GM21381 (cell line): ENCODE results near the gene PBX1.

Experiments used
- ATAC-seq: cut with Tn5 transposase; IDR thresholded peaks from one replicate; pipeline ENCODE4 v1.9.1; 2021; ENCODE audit warnings: mild to moderate bottlenecking, moderate library complexity; ENCODE audit not compliant: unreplicated experiment

PBX1 gene

GRCh38 chr1:164614316-164614715, 55.3 kb downstream of the PBX1 start:
- ATAC-seq, result no peak

GRCh38 chr1:164617377-164618201, 58.6 kb downstream of the PBX1 start:
- no peak for ATAC-seq

- ATAC-seq, result no peak
Measured at GRCh38 chr1:164618202-164618564, 59.2 kb downstream of the PBX1 start.

- ATAC-seq, result no peak
Measured at GRCh38 chr1:164619006-164619784, 60.2 kb downstream of the PBX1 start.

- ATAC-seq, result no peak
Measured at GRCh38 chr1:164622068-164622845, 63.3 kb downstream of the PBX1 start.

GRCh38 chr1:164623805-164624204, 64.8 kb downstream of the PBX1 start:
- no peak for ATAC-seq

- ATAC-seq, result no peak
Measured at GRCh38 chr1:164624400-164624799, 65.4 kb downstream of the PBX1 start.

GRCh38 chr1:164625004-164625617, 66.1 kb downstream of the PBX1 start:
- ATAC-seq, result no peak

GRCh38 chr1:164628772-164629171, 69.8 kb downstream of the PBX1 start:
- ATAC-seq, result no peak

- no peak for ATAC-seq
Measured at GRCh38 chr1:164629971-164630370, 71.0 kb downstream of the PBX1 start.

GRCh38 chr1:164630626-164631396, 71.8 kb downstream of the PBX1 start:
- no peak for ATAC-seq

- no peak for ATAC-seq
Measured at GRCh38 chr1:164631751-164632150, 72.8 kb downstream of the PBX1 start.

GRCh38 chr1:164633997-164634396, 75.0 kb downstream of the PBX1 start:
- ATAC-seq, result no peak

GRCh38 chr1:164635059-164635802, 76.2 kb downstream of the PBX1 start:
- no peak for ATAC-seq

- no peak for ATAC-seq
Measured at GRCh38 chr1:164635803-164636731, 77.1 kb downstream of the PBX1 start.

GRCh38 chr1:164636757-164637156, 77.8 kb downstream of the PBX1 start:
- no peak for ATAC-seq

GRCh38 chr1:164637461-164638375, 78.7 kb downstream of the PBX1 start:
- no peak for ATAC-seq
